NOMO-1 treated with DMSO at 0.1 percent for 48 hours (cell line): ENCODE results near the gene PNPLA3.
"Not testable (repeated sequence)": the region's sequence is repeated elsewhere in the genome, so short reads cannot be mapped to it uniquely, and the experiment has no call there.

Source experiments
- DNase-seq: peaks from one replicate; lab custom pipeline; 2025; ENCODE audit not compliant: unreplicated experiment; lab: John Stamatoyannopoulos, UW

The PNPLA3 gene

GRCh38 chr22:43889201-43889859 lies 34.3 kb upstream of the PNPLA3 start:
- DNase-seq = no peak

DNA sequence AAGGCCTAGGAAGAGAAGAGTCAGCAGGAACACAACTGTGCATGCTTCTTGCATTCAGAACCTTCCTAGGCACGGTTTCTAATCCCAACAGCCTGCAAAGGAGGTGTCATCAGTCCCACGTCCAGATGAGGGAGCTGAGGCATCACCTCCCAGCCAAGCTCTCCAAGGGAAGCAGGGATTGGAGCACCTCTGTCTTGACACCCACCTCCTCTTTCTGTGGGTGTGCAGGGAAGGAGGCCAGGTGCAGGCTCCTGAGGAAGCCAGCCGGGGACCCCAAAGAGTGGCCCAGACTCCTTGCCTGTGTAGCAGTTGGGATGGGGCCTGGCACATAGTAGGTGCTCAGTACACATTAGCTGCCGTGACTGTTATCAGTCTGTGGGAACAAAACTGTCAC lies 33.7 kb upstream of the PNPLA3 start:
- no peak for DNase-seq

DNA sequence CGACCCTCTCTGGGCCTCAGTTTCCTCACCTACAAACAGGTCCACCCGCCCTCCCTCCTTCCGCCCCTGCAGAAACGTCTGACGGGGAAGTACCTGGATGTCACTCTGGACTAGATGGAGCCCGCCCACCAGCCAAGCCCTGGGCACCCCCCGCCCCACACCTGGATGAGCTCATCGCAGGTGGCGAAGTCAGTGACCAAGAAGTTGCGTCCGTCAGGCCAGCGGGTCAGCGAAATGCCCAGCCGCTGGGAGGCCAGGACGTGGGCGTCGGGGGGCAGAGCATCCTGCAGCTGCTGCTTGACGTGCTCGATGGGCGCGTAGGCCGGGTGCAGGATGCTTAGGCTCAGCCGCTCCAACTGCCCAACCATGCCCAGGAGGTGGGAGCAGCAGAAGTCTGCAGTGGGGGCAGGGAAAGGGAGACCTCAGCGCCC lies 32.7 kb upstream of the PNPLA3 start:
- DNase-seq = no peak

GRCh38 chr22:43891360-43892182 lies 32.0 kb upstream of the PNPLA3 start, which contains the start of gene PNPLA5:
TSS of gene PNPLA5 (minus strand) at chr22:43892013. CDS start at chr22:43891880, 133 bp downstream.
- DNase-seq = no peak

- DNase-seq = no peak
Observed at GRCh38 chr22:43892183-43892894, 31.3 kb upstream of the PNPLA3 start.

DNA sequence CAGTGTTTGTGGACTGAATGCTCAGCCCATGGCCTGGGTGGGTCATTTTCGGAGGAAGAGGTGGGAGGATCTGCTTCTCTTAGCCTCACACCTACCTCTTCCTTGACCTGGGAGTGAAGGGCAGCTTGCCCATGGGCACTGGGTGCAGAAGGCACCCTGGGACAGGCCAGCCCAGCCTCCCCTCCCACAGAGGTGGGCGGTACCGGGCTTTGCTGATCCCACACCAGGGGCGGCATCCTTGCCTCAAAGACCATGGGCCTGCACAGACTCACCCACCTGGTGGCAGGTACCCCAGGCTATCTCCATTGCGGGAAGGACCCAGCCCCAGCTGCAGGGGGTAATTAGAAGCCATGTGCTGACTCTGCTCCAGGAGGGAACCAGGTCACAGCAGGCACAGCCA lies 30.3 kb upstream of the PNPLA3 start:
- no peak for DNase-seq

DNA sequence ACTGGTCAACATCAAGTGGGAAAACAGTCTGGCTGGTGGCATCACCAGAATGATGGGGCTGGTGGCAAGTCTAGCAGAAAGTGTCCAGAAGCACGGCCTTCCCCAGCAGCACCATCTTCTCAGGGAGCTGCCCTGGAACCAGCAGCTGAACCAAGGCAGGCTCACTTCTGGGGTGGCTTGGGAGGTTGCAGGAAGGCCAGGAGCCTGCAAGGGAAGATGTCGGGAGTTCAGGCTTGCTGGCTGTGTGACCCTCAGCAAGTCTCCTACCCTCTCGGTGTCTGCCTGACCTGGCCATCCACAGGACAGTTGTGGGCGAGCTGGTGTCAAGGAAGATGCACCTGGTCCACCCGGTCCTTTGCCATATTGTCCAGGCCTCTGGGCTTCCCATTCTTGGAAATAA lies 29.5 kb upstream of the PNPLA3 start:
- no peak for DNase-seq

DNA sequence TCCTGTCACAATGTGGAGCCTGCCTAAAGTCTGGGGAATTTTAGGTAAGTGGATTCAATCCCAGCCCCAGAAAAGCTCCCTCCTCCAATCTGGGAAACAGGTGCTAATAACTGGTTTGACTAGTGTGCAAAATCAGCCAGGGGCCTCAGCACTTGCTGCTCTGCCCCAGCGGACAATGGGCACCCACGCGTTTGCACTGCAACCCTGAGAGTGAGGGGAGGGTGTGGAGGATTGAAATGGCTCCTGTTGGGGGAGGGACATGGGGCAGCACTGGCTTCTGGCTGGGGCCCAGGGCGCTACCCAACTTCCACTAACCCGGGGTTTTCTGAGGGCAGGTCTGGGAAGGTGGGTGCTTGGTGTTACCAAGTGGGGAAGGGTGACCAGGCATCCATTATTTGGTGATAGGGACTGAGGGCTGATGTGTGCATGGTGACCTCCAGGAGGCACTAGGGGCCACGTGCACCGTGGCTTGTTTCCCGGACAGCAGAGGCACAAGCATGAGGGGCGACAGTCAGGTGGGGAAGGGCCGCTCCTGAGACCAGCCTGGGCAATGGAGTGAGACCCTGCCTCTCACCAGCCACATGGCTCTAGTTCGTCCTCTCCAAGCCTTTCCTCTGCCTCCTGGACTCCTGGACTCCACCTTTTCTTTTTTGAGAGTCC lies 27.5 kb upstream of the PNPLA3 start:
- no peak for DNase-seq

DNA sequence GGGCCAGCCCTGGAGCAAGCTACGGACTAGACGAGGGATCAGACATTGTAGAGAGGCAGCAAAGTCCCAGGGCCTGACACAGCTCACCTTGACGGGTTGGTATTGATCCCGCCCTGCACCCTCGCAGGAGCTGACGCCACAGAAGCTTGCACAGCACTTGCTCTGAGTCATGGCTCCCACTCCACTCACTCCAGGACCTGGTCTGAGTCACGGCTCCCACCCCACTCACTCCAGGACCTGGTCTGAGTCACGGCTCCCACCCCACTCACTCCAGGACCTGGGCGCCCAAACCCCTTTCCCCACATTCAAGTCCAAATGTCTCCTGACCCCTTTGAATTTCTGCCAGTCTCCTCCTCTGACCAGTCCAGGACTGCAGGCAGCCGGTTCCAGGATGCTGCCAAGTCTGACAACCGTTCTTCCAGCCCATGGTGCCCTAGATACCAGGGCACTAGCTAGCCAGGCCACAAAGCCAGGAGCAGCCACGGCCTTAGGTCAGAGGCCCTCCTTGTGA lies 25.8 kb upstream of the PNPLA3 start:
- DNase-seq = no peak

DNA sequence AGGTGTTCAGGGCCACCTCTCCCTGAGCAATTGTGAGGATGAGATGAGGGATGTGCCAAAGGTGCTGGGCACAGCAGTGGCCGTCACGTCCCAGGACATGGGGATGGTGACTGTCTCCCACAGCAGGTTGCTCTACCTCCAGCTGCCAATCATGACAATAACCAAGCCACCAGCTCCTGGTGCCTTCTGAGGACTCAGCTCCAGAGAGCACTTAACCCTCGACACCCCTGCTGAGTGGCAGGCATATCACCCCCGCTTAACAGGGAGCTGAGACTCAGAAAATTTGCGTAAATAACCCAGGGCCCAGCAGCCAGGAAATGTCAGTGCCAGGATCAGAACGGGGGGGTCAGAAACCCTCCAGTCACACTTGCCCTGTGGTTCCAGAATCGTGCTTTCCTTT lies 23.4 kb upstream of the PNPLA3 start:
- no peak for DNase-seq

DNA sequence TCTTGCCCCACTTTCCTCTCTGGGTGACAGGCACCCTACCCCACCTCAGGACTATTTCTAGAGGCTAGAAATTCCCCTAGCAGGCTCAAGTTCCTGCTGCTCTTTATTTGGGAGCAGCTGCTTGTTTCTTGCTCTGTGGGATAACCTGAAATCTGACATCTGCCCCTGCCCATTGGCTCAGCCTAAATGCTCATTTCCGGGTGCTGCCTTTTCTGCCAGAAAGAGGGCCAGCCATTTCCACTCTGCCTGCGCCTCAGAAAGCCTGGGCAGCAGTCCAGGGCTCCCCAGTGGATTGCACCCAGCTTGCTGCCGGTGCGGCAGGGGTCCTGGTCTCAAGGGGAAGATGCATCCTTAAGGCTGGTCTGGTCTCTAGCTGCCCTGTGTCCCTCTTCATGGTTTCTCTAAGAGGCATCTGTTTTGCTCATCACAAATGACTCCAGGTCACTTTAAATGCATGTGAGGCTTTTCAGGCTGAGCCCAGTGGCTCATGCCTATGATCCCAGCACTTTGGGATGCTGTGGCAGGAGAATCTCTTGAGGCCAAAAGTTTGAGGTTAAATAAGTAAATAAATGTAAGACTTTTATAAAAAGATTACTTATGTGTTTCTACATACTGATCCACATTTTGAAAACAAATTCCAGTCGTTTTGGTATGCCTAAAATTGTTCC lies 21.5 kb upstream of the PNPLA3 start:
- no peak for DNase-seq

DNA sequence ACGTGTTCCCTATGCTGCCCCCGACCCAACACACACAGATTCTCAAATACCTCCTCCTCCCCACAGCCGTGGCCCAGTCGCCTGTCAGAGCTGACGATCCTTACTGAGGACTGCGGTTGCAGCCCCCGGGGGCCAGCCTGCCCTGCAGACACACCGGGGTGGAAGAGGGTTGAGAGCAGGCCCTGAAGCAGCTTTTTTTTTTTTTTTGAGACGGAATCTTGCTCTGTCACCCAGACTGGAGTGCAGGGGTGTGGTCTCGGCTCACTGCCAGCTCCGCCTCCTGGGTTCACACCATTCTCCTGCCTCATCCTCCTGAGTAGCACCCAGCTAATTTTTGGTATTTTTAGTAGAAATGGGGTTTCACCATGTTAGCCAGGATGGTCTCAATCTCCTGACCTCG lies 20.6 kb upstream of the PNPLA3 start:
- DNase-seq = not testable (repeated sequence)

- DNase-seq = not testable (repeated sequence)
Observed at GRCh38 chr22:43904412-43904811, 19.2 kb upstream of the PNPLA3 start.

- no peak for DNase-seq
Observed at GRCh38 chr22:43905681-43906080, 17.9 kb upstream of the PNPLA3 start.

- DNase-seq = no peak
Observed at GRCh38 chr22:43909708-43910107, 13.9 kb upstream of the PNPLA3 start.

DNA sequence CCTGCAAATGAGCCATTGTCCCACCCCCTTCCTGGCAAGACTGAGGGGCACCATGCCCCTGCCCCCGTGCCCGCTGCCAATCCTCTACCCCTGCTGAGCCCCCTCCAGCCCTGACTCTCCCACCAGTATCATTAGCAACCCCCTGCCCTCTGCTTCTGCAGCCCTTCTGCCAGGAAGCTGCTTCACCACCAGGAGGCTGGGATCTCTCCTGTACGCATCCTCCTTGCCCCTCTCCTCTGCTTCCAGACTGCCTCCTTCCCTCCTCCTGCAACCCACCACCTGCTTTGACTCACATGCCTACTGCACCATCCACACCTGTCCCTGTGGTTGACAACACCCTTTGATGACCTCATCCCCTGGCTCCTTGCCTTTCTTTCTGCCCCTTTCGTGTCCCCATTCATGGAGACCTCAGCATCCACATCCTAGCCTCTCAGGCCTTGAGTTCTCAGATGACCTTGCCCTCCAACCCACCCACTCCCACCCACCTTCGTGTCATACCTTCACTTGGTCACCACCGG lies 13.4 kb upstream of the PNPLA3 start:
- DNase-seq = no peak

DNA sequence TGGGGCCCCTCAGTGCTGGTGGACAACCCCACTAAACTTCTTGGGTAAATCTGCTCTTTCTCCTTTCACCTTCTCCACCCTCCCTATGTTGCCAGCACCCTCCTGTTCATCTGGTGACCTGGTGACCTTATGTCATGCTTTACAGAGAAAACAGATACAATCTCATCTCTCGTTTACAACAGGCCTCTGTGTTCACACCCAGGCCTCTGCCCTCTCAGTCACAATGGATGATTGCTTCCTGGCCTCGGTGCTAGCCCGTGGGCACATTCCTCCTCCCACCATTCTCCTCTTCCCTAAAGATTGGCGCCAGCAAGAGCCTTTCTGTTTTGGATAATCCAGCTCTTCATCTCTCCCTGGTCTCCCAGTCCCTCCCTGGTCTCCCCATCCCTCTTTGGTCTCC lies 12.3 kb upstream of the PNPLA3 start:
- no peak for DNase-seq

GRCh38 chr22:43917521-43917920 lies 6.1 kb upstream of the PNPLA3 start:
- no peak for DNase-seq

GRCh38 chr22:43919106-43919973 lies 4.3 kb upstream of the PNPLA3 start:
- no peak for DNase-seq
